K562 (cell line): Measurements from ENCODE around the gene KRTAP22-1. TPM values are rescaled to one million over a fixed set of nuclear protein-coding genes. Genes with fewer than 3 reads are reported as not detected.

Source experiments
- ERF ChIP-seq: fragments of 450-650 bp; formaldehyde crosslinking; IDR thresholded peaks from 2 replicates; pipeline ENCODE4 v1.4.0; 2020; ENCODE audit warnings: mild to moderate bottlenecking, mixed read lengths
- HDAC6 ChIP-seq: IDR thresholded peaks from 2 replicates; pipeline ENCODE4 v1.6.1; 2012; ENCODE audit warnings: low read depth, mild to moderate bottlenecking, control low read depth, inconsistent platforms, low read length, moderate library complexity
- NCOA1 ChIP-seq: fragments of 450-650 bp; IDR thresholded peaks from 2 replicates; pipeline ENCODE4 v1.6.1; 2016; ENCODE audit warnings: low read depth
- polyA plus RNA-seq, 8 experiments: library from polyadenylated mRNA; depleted of rRNA in 4 of 8; stranded (reverse) in 5 of 8; unstranded in 3 of 8; fragments of >200 nt; fragmentation: Nextera tagmentation in 2 of 8; fragmentation: Illumina TruSeq in 1 of 8; extraction: Ambion mirVana in 2 of 8; extraction: Trizol in 1 of 8; gene quantifications; 2 replicates each; pipeline versions ENCODE4 v1.2.1 to v1.2.3, GENCODE V29; 2011 to 2014; ENCODE audit warnings: inconsistent platforms in 1 of 8, missing spikeins in 1 of 8
- total RNA-seq, 7 experiments: library from RNA; depleted of rRNA in 6 of 7; stranded (reverse); fragments of >200 nt in 6 of 7; fragmentation: Illumina TruSeq in 2 of 7; extraction: Trizol in 2 of 7; gene quantifications; 2 replicates each; pipeline versions ENCODE4 v1.2.1 to v1.2.3, GENCODE V29; 2011 to 2021; ENCODE audit warnings: low replicate concordance in 1 of 7
- TF ChIP-seq, protein P1 (sequence below): sonication (generic); formaldehyde crosslinking; IDR thresholded peaks from 2 replicates; pipeline ENCODE4 v1.8.0; 2023; ENCODE audit warnings: mild to moderate bottlenecking, missing genetic modification reagents
- TF ChIP-seq, protein P2 (sequence below): sonication (generic); formaldehyde crosslinking; IDR thresholded peaks from 2 replicates; pipeline ENCODE4 v1.8.0; 2022; ENCODE audit warnings: missing genetic modification reagents, mild to moderate bottlenecking, borderline replicate concordance

Gene KRTAP22-1
- total and polyA plus RNA-seq, 9 of the 15 experiments (the other 6 are each of a cell fraction or from before 2014, with no cell fraction given): not detected

DNA sequence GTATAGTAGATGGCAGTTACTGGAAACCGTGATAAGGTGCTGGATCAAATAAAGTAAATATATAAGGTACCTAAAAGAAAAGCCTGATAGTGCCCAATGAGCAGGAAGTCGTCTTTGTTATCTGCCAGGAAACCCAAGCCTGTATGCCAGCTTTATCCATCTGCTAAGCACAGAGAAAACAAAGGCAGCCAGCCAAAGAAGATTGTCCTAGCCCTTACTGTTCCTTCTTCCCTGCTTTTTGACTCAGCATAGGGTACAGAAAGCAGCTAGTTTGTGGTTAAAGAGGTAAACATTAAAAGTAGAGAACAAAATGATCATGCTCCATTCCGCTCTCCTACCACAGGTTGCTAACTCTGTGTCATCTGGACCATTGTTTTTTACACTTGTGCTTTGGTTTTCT, 20.8 kb upstream of the KRTAP22-1 start (continued):
- TF ChIP-seq, protein P1, sequence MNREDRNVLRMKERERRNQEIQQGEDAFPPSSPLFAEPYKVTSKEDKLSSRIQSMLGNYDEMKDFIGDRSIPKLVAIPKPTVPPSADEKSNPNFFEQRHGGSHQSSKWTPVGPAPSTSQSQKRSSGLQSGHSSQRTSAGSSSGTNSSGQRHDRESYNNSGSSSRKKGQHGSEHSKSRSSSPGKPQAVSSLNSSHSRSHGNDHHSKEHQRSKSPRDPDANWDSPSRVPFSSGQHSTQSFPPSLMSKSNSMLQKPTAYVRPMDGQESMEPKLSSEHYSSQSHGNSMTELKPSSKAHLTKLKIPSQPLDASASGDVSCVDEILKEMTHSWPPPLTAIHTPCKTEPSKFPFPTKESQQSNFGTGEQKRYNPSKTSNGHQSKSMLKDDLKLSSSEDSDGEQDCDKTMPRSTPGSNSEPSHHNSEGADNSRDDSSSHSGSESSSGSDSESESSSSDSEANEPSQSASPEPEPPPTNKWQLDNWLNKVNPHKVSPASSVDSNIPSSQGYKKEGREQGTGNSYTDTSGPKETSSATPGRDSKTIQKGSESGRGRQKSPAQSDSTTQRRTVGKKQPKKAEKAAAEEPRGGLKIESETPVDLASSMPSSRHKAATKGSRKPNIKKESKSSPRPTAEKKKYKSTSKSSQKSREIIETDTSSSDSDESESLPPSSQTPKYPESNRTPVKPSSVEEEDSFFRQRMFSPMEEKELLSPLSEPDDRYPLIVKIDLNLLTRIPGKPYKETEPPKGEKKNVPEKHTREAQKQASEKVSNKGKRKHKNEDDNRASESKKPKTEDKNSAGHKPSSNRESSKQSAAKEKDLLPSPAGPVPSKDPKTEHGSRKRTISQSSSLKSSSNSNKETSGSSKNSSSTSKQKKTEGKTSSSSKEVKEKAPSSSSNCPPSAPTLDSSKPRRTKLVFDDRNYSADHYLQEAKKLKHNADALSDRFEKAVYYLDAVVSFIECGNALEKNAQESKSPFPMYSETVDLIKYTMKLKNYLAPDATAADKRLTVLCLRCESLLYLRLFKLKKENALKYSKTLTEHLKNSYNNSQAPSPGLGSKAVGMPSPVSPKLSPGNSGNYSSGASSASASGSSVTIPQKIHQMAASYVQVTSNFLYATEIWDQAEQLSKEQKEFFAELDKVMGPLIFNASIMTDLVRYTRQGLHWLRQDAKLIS: no peak
- TF ChIP-seq ERF: no peak
- TF ChIP-seq, protein P2, sequence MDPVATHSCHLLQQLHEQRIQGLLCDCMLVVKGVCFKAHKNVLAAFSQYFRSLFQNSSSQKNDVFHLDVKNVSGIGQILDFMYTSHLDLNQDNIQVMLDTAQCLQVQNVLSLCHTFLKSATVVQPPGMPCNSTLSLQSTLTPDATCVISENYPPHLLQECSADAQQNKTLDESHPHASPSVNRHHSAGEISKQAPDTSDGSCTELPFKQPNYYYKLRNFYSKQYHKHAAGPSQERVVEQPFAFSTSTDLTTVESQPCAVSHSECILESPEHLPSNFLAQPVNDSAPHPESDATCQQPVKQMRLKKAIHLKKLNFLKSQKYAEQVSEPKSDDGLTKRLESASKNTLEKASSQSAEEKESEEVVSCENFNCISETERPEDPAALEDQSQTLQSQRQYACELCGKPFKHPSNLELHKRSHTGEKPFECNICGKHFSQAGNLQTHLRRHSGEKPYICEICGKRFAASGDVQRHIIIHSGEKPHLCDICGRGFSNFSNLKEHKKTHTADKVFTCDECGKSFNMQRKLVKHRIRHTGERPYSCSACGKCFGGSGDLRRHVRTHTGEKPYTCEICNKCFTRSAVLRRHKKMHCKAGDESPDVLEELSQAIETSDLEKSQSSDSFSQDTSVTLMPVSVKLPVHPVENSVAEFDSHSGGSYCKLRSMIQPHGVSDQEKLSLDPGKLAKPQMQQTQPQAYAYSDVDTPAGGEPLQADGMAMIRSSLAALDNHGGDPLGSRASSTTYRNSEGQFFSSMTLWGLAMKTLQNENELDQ (CRISPR knock-in tag): no peak
- TF ChIP-seq HDAC6: no peak
- TF ChIP-seq NCOA1: no peak
